GM19025 (cell line): ENCODE measurements around the gene GLO1.

Experiments used
- ATAC-seq: cut with Tn5 transposase; IDR thresholded peaks from one replicate; pipeline ENCODE4 v1.9.1; 2021; ENCODE audit warnings: mild to moderate bottlenecking, low read depth, moderate library complexity; ENCODE audit not compliant: unreplicated experiment

GLO1 gene

DNA sequence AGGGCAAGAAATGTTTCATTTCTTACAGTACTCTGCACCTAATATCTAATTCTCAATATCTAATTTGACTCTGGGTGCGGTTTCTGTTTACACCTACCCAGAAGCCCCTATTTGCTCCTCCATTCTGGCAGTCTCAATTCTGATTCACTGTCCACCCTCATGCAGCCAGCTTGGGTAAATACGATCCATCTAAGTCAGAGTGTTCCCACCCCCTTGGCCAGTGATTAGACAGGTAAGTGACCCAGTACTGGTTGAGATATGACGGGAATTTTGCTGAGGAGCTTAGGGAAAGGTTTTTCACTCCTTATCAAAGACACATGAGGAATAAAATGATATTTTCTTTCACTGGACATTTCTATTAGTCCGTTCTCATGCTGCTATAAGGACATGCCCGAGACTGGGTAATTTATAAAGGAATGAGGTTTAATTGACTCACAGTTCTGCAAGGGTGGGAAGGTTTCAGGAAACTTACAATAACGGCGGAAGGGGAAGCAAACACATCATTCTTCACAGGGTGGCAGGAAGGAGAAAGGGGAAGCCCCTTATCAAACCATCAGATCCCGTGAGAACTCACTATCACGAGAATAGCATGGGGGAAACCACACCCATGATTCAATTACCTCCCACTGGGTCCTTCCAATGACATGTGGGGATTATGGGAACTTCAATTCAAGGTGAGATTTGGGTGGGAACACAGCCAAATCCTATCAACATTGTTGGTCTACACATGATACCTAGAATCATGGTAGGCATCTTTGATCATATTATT lies 29.4 kb downstream of the GLO1 start:
- ATAC-seq, result no peak

DNA sequence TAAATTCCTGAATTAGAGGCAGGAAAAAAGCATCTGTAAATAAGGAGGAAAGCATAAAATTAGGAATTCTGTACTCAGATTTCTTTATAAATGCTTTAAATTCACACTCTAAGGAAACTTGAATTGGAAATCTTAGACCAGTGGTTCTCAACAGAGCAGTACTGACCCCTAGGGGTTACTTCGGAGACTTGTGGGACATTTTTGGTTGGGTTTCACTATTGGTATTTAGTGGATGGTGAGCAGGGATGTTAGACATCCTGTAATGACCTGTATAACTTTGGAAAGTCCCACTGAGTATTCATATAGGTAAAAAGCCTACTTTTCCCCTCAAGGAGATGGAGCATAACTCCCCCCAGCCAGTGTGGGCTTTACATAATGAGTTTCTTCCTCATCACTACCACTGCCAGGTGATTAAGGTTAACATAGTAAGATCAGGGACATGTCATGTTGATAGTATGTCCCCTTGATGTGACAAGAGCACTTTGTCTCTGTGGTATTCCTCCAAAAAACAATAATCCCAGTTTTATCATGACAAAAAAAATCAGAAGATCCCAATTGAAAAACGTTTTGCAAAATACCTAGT lies 31.0 kb downstream of the GLO1 start:
- ATAC-seq, result peak; percentile 65

DNA sequence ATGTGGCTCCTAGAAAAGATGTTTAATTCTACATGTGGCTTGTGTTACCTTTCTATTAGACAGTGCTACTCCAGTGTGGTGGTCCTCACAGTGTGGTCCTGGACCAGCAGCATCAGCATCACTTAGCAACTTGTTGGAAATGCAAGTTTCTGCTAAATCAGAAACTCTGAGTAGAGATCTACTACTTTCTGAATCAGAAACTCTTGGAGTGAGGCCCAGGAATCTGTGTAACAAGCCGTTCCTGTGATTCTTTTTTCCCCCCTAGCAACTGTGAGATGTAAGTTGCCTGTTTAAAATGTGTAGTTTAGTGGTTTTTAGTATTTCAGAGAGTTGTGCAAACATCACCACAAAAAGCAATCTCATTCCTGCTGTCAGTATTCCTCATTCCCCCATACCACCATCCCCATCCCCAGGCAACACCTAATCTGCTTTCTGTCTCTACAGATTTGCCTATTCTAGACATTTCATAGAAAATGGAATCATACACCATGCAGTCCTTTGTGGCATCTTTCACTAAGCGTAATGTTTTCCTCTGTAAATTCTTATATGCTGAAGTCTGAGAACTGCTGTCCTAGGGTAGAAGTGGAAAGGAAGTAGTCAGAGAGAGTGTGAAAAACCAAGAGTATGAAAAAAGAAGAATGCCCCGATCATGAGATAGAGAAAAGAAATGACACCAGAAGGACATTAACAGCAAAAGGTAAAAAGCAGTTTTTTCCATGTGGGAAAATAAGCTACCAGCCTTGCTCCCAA lies 44.4 kb downstream of the GLO1 start:
- no peak for ATAC-seq

DNA sequence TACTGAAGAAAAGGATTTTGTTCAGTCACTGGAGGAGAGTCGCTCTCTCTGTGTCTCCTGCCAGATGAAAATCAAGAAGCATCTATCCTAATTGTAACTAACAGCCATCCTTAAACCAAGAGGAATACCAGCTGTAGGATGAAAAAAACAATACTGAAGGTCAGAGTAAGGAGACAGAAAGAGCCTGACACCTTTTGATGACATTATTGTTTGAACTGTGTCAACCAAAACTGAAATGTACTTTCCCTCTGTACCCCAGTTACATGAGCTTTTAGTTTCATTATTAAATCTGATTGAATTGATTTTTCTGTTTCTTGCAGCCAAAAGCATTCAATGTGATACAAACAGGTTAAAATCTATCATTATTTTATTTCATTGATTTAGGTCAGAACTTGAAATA lies 46.0 kb downstream of the GLO1 start:
- ATAC-seq, result no peak

DNA sequence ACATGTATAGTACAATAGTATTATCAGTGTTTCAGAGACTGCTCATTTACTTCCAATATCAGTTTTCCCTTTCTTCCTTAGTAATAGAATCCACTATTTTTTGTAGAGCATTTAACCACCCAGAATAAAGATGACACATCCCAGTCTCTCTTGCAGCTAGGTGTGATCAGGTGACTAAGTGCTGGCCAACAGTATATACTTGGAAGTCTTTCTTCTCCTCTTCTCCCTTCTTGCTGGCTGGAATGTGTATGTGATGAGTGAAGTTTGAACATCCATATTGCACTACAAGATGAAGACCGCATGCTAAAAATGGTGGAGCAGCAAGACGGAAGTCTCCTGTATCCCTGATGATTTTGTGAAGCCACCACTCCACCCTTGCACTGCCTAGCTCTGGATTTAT lies 48.7 kb downstream of the GLO1 start:
- no peak for ATAC-seq

DNA sequence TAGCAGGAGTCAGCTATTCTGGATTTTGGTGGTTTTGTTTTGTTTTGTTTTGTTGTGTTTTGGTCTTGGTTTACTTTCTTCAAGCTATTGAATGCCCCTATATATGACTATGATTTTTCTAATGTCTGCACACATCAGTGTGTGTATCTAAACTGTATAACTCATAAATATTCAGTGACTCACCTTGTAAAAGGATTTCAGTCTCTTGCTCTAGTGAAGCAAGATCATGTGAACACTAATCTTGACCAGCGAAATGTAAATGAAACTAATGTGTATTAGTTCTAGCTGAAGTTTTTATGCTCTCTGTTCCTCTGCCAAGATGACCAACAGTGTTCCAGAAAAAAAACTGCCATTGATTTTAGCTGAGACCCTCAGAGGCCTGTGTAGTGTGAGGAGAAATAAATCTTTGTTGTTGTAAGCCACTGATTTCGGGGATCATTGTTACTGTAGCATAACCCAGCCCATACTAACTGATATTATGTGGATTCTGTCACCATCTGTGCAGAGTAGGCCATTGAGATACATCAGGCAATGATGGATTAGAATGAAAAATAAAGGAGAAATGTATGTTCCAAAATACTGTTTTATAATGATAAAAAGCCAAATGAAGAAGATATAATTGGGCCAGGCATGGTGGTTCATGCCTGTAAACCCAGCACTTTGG lies 51.7 kb downstream of the GLO1 start:
- ATAC-seq, result no peak

DNA sequence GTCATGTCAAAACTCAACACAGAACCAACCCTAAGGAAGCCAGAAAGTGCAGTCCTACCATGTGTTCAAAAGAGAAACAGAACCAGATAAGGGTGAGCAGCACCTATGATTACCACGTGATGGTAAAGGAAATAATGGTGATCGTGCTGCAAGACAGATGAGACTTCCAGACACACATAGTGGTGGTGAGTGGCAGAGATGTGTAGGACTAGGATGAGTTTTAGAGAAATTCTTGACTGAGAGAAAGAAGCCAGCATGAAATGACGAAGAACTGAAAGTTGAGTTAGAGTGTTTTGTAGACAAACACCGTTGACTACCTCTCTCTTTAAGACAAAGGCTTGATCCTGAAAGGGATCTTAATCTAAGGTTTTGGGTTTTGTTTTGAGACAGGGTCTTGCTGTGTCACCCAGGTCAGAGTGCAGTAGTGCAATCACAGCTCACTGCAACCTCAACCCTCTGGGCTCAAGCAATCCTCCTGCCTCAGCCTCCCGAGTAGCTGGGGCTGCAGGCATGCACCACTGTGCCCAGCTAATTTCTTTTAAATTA lies 52.7 kb downstream of the GLO1 start:
- ATAC-seq, result no peak

DNA sequence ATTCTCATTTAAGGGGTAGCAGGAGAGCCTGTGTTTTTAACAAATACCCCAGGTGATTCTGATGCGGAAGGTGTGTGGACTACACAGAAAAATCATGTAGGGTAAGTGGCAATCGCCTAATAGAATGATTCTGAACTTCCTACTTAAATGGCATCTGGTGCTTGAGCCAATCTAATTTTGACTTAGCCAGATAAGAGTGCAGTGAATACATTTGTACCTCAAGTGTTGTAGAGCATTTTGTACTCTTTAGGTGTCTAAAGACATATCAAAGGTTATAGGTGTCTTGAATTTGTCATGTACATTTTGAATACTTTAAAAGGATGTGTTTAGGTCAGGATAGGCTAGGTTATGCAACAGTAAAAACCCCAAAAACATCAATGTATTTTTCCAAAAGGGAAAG lies 53.2 kb downstream of the GLO1 start:
- ATAC-seq, result no peak

DNA sequence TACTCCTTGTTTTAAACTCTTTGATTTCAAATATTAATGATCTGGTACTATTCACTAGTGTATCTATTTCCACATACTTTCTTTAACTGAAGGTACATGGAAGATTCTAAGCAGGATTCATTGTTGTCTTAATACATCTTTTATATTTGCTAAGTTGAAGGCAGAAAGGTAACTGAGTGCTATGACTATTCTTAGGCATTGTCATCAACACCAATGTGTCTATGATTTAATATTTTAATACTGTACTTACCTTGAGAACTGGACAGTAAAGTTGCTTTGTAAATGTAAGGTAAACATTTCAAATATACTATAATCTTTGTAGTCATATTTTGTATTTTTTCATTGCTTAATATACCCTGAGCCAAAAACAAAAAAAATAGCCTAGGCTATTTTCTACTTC lies 54.3 kb downstream of the GLO1 start:
- no peak for ATAC-seq

DNA sequence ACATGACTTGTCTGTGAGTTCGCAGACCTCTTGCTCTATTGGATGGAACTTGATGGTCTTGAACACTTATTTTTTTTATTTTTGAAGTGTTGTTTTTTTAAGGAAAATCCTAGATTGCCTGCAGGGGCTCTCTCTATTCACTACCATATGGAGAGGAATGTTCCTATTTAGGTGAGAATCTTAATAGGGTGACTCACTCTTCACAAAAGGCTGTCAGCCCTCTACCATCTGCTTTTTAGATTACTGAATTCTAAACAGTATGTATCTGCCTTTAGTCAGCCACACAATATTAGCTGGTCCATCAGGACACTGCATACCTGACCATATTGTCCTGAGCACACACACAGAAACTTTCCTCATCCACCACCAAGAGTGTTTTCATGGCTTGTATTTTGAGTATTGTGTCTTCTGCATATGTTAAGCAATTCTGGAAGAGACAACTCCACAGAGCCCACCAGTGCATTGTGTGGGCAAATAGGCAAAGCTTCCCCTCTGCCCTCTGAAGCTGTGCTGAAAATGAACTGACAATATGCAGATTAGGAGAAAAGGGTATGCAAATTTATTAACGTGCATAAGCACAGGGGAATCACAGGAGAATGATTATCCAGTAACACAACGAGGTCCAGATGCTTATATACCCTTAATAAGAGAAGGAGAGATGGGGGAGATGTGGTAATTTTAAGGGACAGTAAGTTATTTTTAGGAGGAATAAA lies 56.6 kb downstream of the GLO1 start:
- ATAC-seq, result no peak

DNA sequence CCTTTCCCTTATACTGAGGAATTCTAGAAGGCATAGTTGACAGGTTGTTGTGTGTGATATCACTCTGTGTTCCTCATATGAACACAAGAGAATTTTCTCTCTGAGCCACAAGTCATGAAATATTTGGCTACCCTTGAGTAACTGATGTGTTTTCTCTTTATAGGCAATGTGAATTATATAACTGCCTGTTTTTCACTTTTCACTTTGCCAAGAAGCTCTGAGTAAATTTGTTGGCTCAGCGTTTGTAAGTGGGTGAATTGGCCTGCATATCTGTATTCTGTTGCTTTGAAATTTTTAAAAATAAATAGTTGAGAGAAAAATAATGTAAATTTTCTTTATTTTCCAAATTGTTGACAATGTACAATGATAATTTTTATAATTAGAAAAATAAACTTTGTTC lies 58.0 kb downstream of the GLO1 start:
- no peak for ATAC-seq

DNA sequence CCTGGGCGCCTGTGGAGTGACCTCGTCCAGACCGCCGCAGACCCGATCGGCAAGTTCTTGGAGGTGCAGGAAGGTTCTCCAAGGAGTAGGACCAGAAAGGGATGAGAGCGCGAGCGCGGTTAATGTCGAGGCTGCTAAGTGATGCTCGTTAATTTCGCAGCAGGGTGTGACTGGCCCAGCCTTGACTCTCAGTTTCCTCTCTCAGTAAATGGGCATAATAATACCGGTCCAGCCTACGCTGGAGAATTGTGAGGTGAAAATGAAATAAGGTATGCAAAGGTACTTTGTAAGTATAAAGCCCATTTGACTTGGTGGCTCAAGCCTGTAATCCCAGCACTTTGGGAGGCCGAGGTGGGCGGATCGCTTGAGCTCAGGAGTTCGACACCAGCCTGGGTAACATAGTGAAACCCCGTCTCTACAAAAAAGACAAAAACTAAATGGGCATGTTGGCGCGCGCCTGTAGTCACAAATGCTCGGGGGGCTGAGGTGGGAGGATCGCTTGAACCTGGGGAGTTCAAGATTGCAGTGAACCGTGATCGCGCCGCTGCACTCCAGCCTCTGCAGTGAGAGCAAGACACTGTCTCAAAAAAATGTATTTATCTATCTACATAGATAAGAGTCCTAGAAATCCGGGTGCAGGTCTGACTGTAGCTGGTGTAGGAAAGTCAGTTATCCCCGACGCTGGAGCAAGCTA lies 62.6 kb downstream of the GLO1 start:
- ATAC-seq, result no peak

DNA sequence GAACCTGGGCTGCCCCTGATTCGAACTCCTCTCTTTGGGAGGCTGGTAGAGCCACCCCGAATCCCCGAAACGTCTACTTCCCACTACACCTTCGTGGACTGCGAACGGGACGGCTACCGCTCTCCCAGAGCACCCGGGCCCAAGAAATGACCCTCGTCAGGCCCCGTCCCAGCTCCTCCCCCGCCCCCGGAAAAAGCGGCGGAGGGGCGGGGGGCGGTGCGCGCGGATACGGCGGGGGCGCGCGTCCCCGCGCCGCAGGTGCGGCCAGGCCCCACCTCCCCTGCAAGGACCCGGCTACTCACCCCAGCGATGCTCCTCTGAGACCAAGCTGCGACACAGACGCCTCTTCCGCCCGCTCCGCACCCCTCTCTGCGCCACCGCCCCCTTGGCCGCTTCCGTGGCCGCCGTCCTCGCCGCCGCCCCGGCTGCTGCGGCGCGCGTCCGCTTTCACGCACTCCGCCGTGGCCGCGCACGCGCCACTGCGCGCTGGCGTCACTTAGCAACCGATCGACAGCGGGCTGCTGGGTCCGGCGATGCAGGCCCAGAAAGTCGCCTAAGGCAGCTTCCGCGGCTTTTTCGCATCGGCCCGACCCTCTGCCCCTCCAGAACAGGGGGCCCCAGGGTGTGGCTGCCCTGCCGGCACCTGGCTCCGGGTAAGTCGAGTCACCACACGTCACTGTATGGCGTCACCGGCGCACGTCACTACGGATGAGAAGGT lies 63.3 kb downstream of the GLO1 start, which contains the start of gene BTBD9:
TSS of gene BTBD9 (minus strand) at position 432 of the 718 bp plus-strand sequence.
- ATAC-seq, result peak; percentile 85

DNA sequence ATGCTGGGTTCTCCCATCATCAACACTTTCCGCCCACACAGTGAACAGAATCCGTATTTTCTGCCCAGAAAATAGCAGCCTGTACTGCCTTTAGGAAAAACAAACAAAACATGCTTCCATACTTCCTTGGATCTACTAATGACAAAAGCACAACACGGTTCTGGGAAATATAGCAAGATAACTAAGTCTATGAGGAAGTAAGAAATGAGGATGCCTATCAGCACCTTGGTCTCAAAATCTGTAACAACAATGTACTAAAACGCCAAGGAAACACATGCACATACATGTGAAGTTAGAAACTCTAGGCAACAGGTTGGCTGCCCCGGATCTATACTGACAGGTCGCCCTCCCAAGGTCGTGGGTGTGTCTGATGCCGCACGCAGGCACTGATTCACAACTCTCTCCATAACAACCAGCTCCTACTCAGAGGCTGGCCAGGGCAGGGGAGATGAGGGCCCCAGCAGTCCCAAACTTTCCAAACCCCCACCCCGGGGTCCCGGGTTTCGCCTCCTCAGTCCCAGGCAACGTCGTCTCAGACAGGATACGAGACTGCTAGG lies 63.9 kb downstream of the GLO1 start:
- ATAC-seq, result peak; percentile 5

DNA sequence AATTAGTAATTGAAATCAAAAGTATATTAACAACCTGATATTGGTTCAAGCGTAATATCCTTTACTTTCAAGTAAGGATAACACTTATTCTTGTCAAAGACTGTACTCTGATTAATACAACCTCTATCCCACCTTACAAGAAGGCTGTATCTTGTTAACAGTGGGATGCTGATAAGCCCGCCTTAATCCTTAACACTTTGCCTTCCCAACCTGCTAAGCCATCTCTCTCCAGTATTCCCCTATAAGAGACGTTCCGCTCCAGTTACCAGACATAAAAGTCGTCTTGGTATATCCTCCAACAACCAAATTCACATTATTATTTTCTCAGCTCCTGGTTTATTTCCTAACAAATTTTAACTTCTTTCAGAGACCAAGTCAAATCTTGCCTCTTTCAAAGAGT lies 65.2 kb downstream of the GLO1 start:
- ATAC-seq, result no peak

DNA sequence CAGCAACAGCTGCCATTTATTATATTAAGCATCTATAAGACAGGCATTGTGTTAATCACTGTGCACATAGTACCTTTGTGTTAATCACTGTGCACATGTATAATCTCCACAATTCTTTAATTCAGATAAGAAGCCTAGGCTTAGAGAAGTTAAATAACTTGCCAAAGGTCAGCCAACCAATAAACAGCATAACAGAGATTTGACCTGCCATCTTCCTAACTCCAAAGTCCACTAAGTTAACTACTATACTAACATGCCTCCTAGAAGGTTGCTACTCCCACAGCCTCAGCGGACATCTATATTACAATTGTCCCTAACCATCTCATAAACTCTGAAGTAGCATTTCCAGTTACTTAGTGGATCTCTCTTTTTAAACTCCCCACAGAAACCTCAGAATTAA lies 66.9 kb downstream of the GLO1 start:
- no peak for ATAC-seq

DNA sequence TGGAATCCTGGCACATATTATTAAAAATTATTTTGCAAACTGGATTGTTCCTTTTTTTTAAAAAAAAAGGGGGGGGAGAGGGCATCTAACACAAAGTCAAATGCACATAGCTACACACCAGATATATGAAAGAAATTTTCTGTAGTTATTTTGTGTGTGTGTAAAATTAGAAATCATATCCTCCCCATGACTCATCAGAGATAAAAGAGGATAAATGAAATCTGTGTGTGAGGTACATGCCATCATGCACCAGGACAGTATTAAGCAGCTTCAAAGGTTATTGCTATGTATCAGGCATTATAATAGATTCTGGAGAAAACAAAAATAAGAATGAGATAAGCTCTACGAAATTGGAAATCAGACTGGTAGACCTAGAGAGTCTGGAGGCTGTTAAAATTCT lies 68.4 kb downstream of the GLO1 start:
- ATAC-seq, result no peak

DNA sequence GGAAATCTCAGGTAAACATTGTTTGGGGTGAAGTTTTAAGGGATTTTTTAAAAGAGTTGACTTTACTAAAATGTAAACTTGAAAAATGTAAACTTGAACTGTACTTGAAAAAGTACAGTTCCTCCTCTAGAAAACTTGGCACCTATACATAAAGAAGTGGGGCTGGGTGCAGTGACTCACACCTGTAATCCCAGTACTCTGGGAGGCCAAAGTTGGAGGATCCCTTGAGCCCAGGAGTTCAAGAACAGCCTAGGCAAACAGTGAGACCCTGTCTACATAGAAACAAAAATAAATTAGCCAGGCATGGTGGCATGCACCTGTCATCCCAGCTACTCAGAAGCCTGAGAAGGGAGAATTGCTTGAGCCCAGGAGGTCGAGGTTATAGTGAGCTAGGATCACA lies 70.5 kb downstream of the GLO1 start:
- no peak for ATAC-seq
